ENCODE results near the gene CACFD1.

Gene CACFD1

GRCh38 chr9:133459476-133460404 lies at the start of gene CACFD1:
Gene CACFD1, plus strand, starts transcription at chr9:133459978. Its CDS starts 89 bp downstream, at chr9:133460067.
- DNase-seq (ENCODE audit: low read depth) = peak; percentile 87

- DNase-seq (ENCODE audit: low read depth) = no peak
Measured at GRCh38 chr9:133415170-133415569, 44.6 kb upstream of the CACFD1 start.

GRCh38 chr9:133417541-133418461 lies 42.0 kb upstream of the CACFD1 start, which contains the start of gene REXO4:
Gene REXO4, minus strand, starts transcription at chr9:133418010. Its CDS starts 166 bp downstream, at chr9:133417844.
- peak; percentile 83 for DNase-seq (ENCODE audit: low read depth)

GRCh38 chr9:133419005-133419404 lies 40.8 kb upstream of the CACFD1 start:
- no peak for DNase-seq (ENCODE audit: low read depth)

- no peak for DNase-seq (ENCODE audit: low read depth)
Measured at GRCh38 chr9:133420392-133420827, 39.4 kb upstream of the CACFD1 start.

GRCh38 chr9:133421615-133422542 lies 37.9 kb upstream of the CACFD1 start, which contains the start of gene ADAMTS13:
Gene ADAMTS13, plus strand, starts transcription at chr9:133422367. Its CDS starts 77 bp downstream, at chr9:133422444.
- DNase-seq (ENCODE audit: low read depth) = peak; percentile 10

- DNase-seq (ENCODE audit: low read depth) = no peak
Measured at GRCh38 chr9:133423216-133423615, 36.6 kb upstream of the CACFD1 start.

GRCh38 chr9:133424187-133424586 lies 35.6 kb upstream of the CACFD1 start:
- DNase-seq (ENCODE audit: low read depth) = no peak

- DNase-seq (ENCODE audit: low read depth) = no peak
Measured at GRCh38 chr9:133425049-133425632, 34.6 kb upstream of the CACFD1 start.

- no peak for DNase-seq (ENCODE audit: low read depth)
Measured at GRCh38 chr9:133426011-133426410, 33.8 kb upstream of the CACFD1 start.

GRCh38 chr9:133427658-133428348 lies 32.0 kb upstream of the CACFD1 start:
- DNase-seq (ENCODE audit: low read depth) = no peak

GRCh38 chr9:133428617-133429101 lies 31.1 kb upstream of the CACFD1 start:
- no peak for DNase-seq (ENCODE audit: low read depth)

GRCh38 chr9:133429214-133429613 lies 30.6 kb upstream of the CACFD1 start:
- DNase-seq (ENCODE audit: low read depth) = no peak

GRCh38 chr9:133429641-133430161 lies 30.1 kb upstream of the CACFD1 start:
- DNase-seq (ENCODE audit: low read depth) = no peak

GRCh38 chr9:133430244-133430643 lies 29.5 kb upstream of the CACFD1 start:
- DNase-seq (ENCODE audit: low read depth) = no peak

- DNase-seq (ENCODE audit: low read depth) = no peak
Measured at GRCh38 chr9:133433351-133433843, 26.4 kb upstream of the CACFD1 start.

GRCh38 chr9:133436681-133437080 lies 23.1 kb upstream of the CACFD1 start:
- no peak for DNase-seq (ENCODE audit: low read depth)

- no peak for DNase-seq (ENCODE audit: low read depth)
Measured at GRCh38 chr9:133437753-133438531, 21.8 kb upstream of the CACFD1 start.

- DNase-seq (ENCODE audit: low read depth) = no peak
Measured at GRCh38 chr9:133439337-133439736, 20.4 kb upstream of the CACFD1 start.

All from activated T-cell treated with anti-CD3 and anti-CD28 coated beads for 24 hours (primary cell).